Neural cell (in vitro differentiated cells): ENCODE results near the gene PSORS1C2. TPM values are rescaled to one million over a fixed set of nuclear protein-coding genes. Genes with fewer than 3 reads are reported as not detected.
"Not testable (repeated sequence)": the region's sequence is repeated elsewhere in the genome, so short reads cannot be mapped to it uniquely, and the experiment has no call there.

Experiments used
- H2AFZ ChIP-seq: fragments of 200-600, 300-800 bp; sonication (generic), shearing (Covaris generic); 2 replicates; pipeline ENCODE4 v1.6.0; 2014; ENCODE audit warnings: low read depth, mild to moderate bottlenecking, antibody characterized with exemption, low read length, moderate library complexity
- H3F3A ChIP-seq: fragments of 200-600 bp; shearing (Covaris generic); 2 replicates; pipeline ENCODE4 v1.6.1; 2016; ENCODE audit warnings: mild to moderate bottlenecking, moderate library complexity, mixed read lengths, antibody characterized with exemption, low read length; ENCODE audit not compliant: insufficient read depth, poor library complexity, severe bottlenecking
- H3K27ac ChIP-seq: fragments of 200-600, 300-800 bp; sonication (generic), shearing (Covaris generic); 2 replicates; pipeline ENCODE4 v1.5.1; 2014; ENCODE audit warnings: mild to moderate bottlenecking, low read length, moderate library complexity
- H3K27me3 ChIP-seq: fragments of 300-800, 200-600 bp; sonication (generic), shearing (Covaris generic); 2 replicates; pipeline ENCODE4 v1.6.0; 2014; ENCODE audit warnings: mild to moderate bottlenecking, low read depth, low read length, moderate library complexity; ENCODE audit not compliant: insufficient read depth
- H3K36me3 ChIP-seq: fragments of 300-800, 200-600 bp; sonication (generic), shearing (Covaris generic); 2 replicates; pipeline ENCODE4 v1.5.1; 2014; ENCODE audit warnings: mild to moderate bottlenecking, antibody characterized with exemption, low read length, moderate library complexity; ENCODE audit not compliant: insufficient read depth
- H3K4me2 ChIP-seq: fragments of 300-800, 200-600 bp; sonication (generic), shearing (Covaris generic); 2 replicates; pipeline ENCODE4 v1.6.0; 2014; ENCODE audit warnings: mild to moderate bottlenecking, low read length
- H3K4me3 ChIP-seq: fragments of 300-800, 200-600 bp; sonication (generic), shearing (Covaris generic); 2 replicates; pipeline ENCODE4 v1.5.1; 2014; ENCODE audit warnings: mild to moderate bottlenecking, low read length, moderate library complexity
- H3K79me2 ChIP-seq: fragments of 200-600 bp; shearing (Covaris generic); replicated peaks from 2 replicates; pipeline ENCODE4 v1.6.0; 2014; ENCODE audit warnings: mild to moderate bottlenecking, low read length, moderate library complexity; ENCODE audit not compliant: insufficient read depth
- H3K9ac ChIP-seq: fragments of 300-800, 200-600 bp; sonication (generic), shearing (Covaris generic); 2 replicates; pipeline ENCODE4 v1.6.1; 2016; ENCODE audit warnings: mild to moderate bottlenecking, low read length, mixed read lengths
- H3K9me2 ChIP-seq: fragments of 200-600 bp; shearing (Covaris generic); 2 replicates; pipeline ENCODE4 v1.6.1; 2016; ENCODE audit warnings: mild to moderate bottlenecking, low read length, mixed read lengths; ENCODE audit not compliant: insufficient read depth
- H3K9me3 ChIP-seq: fragments of 200-600, 300-800 bp; sonication (generic), shearing (Covaris generic); 2 replicates; pipeline ENCODE4 v1.6.1; 2016; ENCODE audit warnings: mild to moderate bottlenecking, mixed run types, low read length, moderate library complexity, mixed read lengths
- H4K20me1 ChIP-seq: fragments of 200-600 bp; shearing (Covaris generic); 2 replicates; pipeline ENCODE4 v1.6.1; 2016; ENCODE audit warnings: mild to moderate bottlenecking, mixed run types; ENCODE audit not compliant: insufficient read depth
- EP300 ChIP-seq: fragments of 450-650 bp; conservative IDR thresholded peaks from 2 replicates; pipeline ENCODE4 v1.6.1; 2014; ENCODE audit warnings: antibody characterized with exemption, mild to moderate bottlenecking, moderate library complexity; ENCODE audit not compliant: poor library complexity, severe bottlenecking
- EZH2 ChIP-seq: fragments of 200-600, 300-800 bp; shearing (Covaris generic), sonication (generic); IDR thresholded peaks from 2 replicates; pipeline ENCODE4 v1.6.1; 2014; ENCODE audit warnings: antibody characterized with exemption, low read length, borderline replicate concordance, mild to moderate bottlenecking; ENCODE audit not compliant: insufficient read depth, poor library complexity, severe bottlenecking
- MXI1 ChIP-seq: fragments of 450-650 bp; conservative IDR thresholded peaks from 2 replicates; pipeline ENCODE4 v1.6.1; 2014; ENCODE audit warnings: antibody characterized with exemption, mild to moderate bottlenecking; ENCODE audit not compliant: poor library complexity, severe bottlenecking
- POLR2AphosphoS5 ChIP-seq: IDR thresholded peaks from 2 replicates; pipeline ENCODE4 v1.6.1; 2012
- RAD21 ChIP-seq: fragments of 450-650 bp; conservative IDR thresholded peaks from 2 replicates; pipeline ENCODE4 v1.6.1; 2014; ENCODE audit warnings: antibody characterized with exemption, mild to moderate bottlenecking, moderate library complexity
- SMC3 ChIP-seq: fragments of 450-650 bp; conservative IDR thresholded peaks from 2 replicates; pipeline ENCODE4 v1.6.1; 2014; ENCODE audit warnings: antibody characterized with exemption, mild to moderate bottlenecking, moderate library complexity; ENCODE audit not compliant: poor library complexity
- TAF1 ChIP-seq: IDR thresholded peaks from 2 replicates; pipeline ENCODE4 v1.6.1; 2012; ENCODE audit warnings: low read depth
- polyA plus RNA-seq: library from polyadenylated mRNA; depleted of rRNA; stranded (reverse); fragments of >200 nt; gene quantifications from 2 replicates; pipeline ENCODE4 v1.2.3, GENCODE V29; 2014
- TF ChIP-seq, protein P1 (sequence below): IDR thresholded peaks from 2 replicates; pipeline ENCODE4 v1.6.1; 2012; ENCODE audit warnings: borderline replicate concordance
- TF ChIP-seq, protein P2 (sequence below): fragments of 450-650 bp; IDR thresholded peaks from 2 replicates; pipeline ENCODE4 v1.5.1; 2014; ENCODE audit warnings: antibody characterized with exemption, mild to moderate bottlenecking, moderate library complexity; ENCODE audit not compliant: poor library complexity, severe bottlenecking

Gene PSORS1C2
- polyA plus RNA-seq, 1 donor from 2014 or later: not detected

DNA sequence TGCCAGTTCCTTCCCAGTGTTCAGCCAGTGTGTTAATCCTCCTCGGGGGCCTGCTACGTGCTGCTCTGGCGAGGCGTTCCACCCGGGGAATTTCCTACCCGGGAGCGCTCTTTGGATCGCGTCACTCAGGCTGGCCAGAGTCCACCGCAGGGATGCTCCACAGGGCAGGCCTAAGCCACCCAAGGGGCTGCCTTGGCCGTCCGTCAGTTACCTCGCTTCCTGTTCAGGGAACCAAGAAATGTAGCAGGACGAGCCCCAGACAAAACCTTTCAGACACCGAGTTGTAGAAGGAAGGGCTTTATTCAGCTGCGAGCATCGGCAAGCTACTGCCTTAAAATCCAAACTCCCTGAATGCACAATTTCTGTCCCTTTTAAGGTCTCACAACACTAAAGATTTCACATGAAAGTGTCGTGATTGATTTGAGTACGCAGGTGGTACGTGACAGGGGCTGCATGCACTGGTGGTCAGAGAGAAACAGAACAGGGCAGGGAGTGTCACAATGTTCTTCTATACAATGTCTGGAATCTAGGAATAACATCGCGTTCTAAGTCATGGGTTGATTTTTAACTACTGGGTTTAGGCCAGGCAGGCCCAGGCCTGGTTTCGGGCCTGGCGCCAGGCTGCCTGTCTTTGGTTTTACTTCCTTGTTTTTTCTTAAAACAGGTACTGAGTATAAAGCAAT lies 47.3 kb upstream of the PSORS1C2 start:
- Histone ChIP-seq H3K9me2 (no peaks in the 10 kb centered on the region), H3K4me2 (no peak overlapping the region), H3K36me3 (no peaks in the 10 kb centered on the region), H2AFZ (no peak overlapping the region), H3K27ac (no peak overlapping the region), H4K20me1 (no peaks in the 10 kb centered on the region), H3F3A (no peaks in the 10 kb centered on the region), H3K9me3 (no peaks in the 10 kb centered on the region), H3K79me2 (no peaks in the 10 kb centered on the region), H3K9ac (no peak overlapping the region), H3K27me3 (no peaks in the 10 kb centered on the region), H3K4me3 (no peak overlapping the region)
- no peak for TF ChIP-seq SMC3

DNA sequence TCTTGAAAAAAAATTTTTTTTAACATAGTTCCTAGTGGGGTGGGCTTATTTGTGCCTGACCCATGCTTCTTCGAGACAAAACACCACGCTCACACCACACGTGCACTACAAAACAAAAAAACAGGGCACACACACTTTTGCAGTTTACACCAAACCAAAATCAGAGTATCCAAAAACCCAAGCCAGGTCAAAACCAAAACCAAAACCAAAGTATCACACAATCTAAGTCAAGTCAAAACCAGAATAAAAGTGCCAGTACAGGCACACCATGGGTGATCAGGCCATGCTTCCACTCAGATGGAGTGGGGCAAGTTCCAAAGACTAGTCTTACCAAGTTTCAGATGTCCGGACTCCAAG lies 46.8 kb upstream of the PSORS1C2 start:
- not testable (repeated sequence) for H2AFZ ChIP-seq, H3K4me3 ChIP-seq, H3K36me3 ChIP-seq, H3K4me2 ChIP-seq, H3K79me2 ChIP-seq, H3K9ac ChIP-seq, H3K9me3 ChIP-seq, H4K20me1 ChIP-seq, H3F3A ChIP-seq, H3K27me3 ChIP-seq, H3K27ac ChIP-seq, H3K9me2 ChIP-seq

DNA sequence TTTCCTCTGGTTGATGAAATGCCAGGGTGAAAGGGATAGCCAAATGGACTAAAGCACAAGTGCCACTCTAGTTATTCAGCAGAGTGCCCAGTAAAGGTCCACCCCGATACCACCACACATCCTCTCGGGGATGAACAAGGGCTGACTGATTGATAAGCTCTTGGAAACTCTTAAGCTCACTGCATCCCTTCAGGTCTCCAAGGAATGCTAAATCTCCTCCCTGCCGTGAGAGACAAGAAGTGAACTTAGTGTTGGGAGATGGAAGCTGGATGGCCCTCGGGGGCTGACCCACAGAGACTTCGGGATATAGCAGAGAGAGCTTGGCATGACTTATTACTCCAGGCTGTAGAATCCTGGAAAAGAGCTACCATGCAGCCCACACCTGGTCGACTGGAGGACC lies 45.0 kb upstream of the PSORS1C2 start:
- not testable (repeated sequence) for H3F3A ChIP-seq, H3K4me3 ChIP-seq, H3K27me3 ChIP-seq, H3K27ac ChIP-seq, H3K79me2 ChIP-seq, H3K36me3 ChIP-seq, H2AFZ ChIP-seq, H3K9me2 ChIP-seq, H3K9ac ChIP-seq, H3K4me2 ChIP-seq, H3K9me3 ChIP-seq, H4K20me1 ChIP-seq

DNA sequence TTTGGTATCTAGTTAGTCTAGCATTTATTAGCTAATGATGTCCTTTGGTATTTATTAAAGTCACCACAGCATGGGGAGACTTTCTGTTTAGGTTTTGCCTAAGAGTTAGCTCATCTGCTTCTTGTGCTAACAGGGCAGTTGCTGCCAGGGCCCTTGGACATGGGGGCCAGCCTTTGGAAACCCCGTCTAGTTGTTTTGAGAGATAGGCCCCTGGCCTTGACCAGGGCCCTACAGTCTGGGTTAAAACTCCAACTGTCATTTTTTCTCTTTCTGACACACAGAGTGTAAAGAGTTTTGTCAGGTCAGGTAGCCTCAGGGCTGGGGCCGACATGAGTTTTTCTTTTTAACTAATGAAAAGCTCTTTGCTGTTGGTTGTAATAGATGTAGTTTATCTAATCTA lies 44.4 kb upstream of the PSORS1C2 start:
- not testable (repeated sequence) for H3K4me2 ChIP-seq, H3K4me3 ChIP-seq, H3K9me3 ChIP-seq, H3K27me3 ChIP-seq, H4K20me1 ChIP-seq, H3K9me2 ChIP-seq, H3K79me2 ChIP-seq, H3K27ac ChIP-seq, H3K9ac ChIP-seq, H2AFZ ChIP-seq, H3K36me3 ChIP-seq, H3F3A ChIP-seq

DNA sequence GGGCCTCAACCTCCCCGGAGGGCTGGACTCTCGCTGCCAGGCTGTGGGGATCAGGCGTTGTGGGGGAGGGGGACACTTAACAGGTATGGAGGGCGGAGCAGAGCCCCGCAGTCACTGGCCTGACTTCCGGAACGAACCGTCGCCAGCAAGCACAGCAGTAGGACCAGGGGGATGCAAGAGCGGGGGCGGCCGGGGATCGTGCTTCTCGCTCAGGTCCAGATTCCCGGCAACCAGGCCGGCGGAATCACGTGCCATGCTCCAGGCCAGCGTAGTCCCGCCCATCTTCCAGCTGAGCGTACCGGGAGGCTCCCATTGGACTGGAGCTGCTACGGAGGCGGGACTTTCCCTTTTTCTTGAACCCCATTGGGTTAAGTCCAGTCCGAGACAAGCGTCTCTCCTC lies 41.6 kb upstream of the PSORS1C2 start:
- H3K9me3 ChIP-seq: no peaks in the 10 kb centered on the region
- H3K36me3 ChIP-seq: no peaks in the 10 kb centered on the region
- no peak overlapping the region for H2AFZ ChIP-seq
- no peak overlapping the region for H3K4me2 ChIP-seq
- H3K27ac ChIP-seq: no peak overlapping the region
- no peaks in the 10 kb centered on the region for H3F3A ChIP-seq
- H3K4me3 ChIP-seq: no peak overlapping the region
- no peak overlapping the region for H3K9ac ChIP-seq
- H3K9me2 ChIP-seq: no peaks in the 10 kb centered on the region
- H3K27me3 ChIP-seq: no peaks in the 10 kb centered on the region
- H3K79me2 ChIP-seq: no peaks in the 10 kb centered on the region
- H4K20me1 ChIP-seq: no peaks in the 10 kb centered on the region
- TF ChIP-seq SMC3 (no peak), POLR2AphosphoS5 (no peak), MXI1 (no peak), RAD21 (no peak), EP300 (no peak), EZH2 (no peak), TAF1 (no peak)
- TF ChIP-seq, protein P1, sequence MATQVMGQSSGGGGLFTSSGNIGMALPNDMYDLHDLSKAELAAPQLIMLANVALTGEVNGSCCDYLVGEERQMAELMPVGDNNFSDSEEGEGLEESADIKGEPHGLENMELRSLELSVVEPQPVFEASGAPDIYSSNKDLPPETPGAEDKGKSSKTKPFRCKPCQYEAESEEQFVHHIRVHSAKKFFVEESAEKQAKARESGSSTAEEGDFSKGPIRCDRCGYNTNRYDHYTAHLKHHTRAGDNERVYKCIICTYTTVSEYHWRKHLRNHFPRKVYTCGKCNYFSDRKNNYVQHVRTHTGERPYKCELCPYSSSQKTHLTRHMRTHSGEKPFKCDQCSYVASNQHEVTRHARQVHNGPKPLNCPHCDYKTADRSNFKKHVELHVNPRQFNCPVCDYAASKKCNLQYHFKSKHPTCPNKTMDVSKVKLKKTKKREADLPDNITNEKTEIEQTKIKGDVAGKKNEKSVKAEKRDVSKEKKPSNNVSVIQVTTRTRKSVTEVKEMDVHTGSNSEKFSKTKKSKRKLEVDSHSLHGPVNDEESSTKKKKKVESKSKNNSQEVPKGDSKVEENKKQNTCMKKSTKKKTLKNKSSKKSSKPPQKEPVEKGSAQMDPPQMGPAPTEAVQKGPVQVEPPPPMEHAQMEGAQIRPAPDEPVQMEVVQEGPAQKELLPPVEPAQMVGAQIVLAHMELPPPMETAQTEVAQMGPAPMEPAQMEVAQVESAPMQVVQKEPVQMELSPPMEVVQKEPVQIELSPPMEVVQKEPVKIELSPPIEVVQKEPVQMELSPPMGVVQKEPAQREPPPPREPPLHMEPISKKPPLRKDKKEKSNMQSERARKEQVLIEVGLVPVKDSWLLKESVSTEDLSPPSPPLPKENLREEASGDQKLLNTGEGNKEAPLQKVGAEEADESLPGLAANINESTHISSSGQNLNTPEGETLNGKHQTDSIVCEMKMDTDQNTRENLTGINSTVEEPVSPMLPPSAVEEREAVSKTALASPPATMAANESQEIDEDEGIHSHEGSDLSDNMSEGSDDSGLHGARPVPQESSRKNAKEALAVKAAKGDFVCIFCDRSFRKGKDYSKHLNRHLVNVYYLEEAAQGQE: no peak
- TF ChIP-seq, protein P2, sequence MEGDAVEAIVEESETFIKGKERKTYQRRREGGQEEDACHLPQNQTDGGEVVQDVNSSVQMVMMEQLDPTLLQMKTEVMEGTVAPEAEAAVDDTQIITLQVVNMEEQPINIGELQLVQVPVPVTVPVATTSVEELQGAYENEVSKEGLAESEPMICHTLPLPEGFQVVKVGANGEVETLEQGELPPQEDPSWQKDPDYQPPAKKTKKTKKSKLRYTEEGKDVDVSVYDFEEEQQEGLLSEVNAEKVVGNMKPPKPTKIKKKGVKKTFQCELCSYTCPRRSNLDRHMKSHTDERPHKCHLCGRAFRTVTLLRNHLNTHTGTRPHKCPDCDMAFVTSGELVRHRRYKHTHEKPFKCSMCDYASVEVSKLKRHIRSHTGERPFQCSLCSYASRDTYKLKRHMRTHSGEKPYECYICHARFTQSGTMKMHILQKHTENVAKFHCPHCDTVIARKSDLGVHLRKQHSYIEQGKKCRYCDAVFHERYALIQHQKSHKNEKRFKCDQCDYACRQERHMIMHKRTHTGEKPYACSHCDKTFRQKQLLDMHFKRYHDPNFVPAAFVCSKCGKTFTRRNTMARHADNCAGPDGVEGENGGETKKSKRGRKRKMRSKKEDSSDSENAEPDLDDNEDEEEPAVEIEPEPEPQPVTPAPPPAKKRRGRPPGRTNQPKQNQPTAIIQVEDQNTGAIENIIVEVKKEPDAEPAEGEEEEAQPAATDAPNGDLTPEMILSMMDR: no peak
